ENCODE results near the gene FAM13C.
A peak's percentile ranks its signal among the peaks of the same experiment; 100 is the strongest.
"Not testable (repeated sequence)": the region's sequence is repeated elsewhere in the genome, so short reads cannot be mapped to it uniquely, and the experiment has no call there.

The FAM13C gene
- 0 reads per million in 4 donors for total RNA-seq

- peak in 1 of 5 donors; percentile 1 for DNase-seq
These were observed at the start of gene FAM13C for GRCh38 chr10:59362144-59362958. TSS of gene FAM13C (minus strand) at chr10:59362549. CDS start at chr10:59362460, 89 bp downstream.

DNA sequence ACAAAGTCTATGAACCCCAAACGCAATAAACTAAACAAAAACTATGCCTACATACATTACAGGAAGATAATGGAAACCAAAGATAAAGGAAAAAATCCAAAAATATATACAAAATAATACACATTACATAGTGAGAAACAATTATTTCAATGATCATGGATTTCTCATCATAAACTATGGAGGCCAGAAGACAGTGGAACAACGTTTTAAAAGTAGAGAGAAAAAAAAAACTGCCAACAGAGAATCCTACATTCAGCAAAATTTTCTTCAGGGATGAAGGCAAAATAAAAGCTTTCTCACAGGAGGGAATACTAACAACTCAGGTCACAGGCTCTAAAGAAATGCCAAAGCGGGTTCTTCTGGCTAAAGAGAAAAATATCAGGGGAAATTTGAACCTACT, 42.9 kb upstream of the FAM13C start:
- DNase-seq, result no peak

DNA sequence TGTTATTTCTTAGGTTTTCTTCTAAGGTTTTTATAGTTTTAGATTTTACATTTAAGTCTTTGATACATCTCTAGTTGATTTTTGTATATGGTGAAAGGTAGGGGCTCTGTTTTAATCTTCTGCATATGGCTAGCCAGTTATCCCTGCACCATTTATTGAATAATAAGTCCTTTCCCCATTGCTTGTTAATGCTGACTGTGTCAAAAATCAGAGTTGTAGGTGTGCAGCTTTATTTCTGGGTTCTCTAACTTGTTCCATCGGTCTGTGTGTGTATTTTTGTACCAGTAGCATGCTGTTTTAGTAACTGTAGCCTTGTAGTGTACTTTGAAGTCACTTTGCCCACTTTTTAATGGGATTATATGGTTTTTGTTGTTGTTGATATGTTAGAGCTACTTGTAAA, 37.9 kb upstream of the FAM13C start:
- no peak for DNase-seq

DNA sequence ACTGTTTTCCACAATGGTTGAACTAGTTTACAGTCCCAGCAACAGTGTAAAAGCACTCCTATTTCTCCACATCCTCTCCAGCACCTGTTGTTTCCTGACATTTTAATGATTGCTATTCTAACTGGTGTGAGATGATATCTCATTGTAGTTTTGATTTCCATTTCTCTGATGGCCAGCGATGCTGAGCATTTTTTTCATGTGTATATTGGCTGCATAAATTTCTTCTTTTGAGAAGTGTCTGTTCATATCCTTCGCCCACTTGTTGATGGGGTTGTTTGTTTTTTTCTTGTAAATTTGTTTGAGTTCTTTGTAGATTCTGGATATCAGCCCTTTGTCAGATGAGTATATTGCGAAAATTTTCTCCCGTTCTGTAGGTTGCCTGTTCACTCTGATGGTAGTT, 37.0 kb upstream of the FAM13C start:
- DNase-seq, result not testable (repeated sequence)

DNA sequence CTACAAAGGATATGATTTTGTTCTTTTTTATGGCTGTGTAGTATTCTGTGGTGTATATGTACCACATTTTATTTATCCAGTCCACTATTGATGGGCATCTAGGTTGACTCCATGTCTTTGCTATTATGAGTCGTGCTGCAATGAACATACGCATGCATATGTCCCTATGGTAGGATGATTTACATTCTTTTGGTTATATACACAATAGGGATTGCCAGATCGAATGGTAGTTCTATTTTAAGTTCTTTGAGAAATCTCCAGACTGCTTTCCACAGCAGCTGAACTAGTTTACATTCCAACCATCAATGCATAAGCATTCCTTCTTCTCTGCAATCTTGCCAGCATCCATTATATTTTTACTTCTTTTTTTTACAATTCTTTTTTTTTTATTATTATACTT, 35.6 kb upstream of the FAM13C start:
- no peak for DNase-seq

- no peak for DNase-seq
These were observed 33.6 kb upstream of the FAM13C start for GRCh38 chr10:59395984-59396383.

- no peak for DNase-seq
These were observed 31.0 kb upstream of the FAM13C start for GRCh38 chr10:59393349-59393748.

GRCh38 chr10:59391060-59391459, 28.7 kb upstream of the FAM13C start:
- DNase-seq, result no peak

DNA sequence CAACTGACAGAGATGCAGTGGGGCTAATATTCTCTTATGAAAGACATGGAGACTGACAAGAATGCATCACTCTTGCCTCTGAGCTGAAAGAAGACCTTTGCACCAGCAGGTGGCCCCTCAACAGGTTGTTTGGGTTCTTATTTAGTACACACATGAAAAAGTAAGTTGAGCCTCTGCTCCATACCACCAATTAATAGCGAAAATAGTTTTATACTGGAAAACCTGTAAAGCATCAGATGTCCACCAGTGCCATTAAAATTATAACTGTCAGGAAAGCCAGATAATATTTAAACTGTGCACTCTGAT, 26.3 kb upstream of the FAM13C start:
- no peak for DNase-seq

DNA sequence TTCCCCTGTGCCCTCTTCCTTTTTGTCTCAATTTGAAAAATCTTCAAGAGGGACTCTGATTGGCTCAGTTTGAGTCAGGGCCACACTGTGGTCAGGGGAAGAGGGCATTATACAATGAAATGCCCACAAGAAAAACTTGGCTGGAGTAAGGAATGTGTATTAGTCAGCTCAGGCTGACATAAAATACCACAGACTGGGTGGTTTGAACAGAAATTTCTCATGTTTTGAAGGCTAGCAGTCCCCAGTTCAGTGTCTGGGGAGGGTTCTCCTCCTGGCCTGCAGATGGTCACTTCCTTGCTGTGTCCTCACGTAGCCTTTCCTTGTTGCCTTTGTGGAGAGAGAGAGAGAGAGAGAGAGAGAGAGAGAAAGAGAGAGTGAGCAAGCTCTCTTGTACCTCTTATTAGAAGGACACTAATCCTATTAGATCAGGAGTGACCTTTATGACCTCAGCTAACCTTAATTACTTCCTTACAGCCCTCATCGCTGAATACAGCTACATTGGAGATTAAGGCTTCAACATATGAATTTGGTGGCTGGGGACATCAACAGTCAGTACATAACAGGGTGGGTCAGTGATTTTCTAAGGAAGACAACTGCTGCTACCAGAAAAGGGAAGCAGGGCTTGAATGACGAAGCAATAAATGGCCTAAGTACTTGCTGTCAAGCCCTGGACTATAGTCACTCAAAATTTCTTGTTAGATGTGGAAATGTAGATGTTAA, 25.8 kb upstream of the FAM13C start:
- no peak for DNase-seq

DNA sequence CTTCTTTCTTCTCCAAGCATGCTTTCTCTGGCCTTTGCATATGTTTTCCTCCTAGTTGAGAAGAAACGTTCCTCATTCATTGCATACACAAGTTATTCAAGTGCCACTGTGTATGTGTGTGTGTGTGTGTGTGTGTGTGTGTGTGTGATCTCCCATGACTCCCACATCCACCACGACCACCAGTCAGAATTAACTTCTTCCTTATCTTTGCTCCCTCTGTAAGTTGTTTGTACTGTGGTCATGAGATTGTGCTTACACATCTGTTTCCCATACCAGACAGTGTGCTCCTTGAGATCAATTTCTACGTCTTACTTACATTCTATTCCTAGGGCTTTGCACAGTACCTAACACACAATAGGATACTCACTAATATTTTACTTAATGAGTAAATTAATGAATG, 22.4 kb upstream of the FAM13C start:
- no peak for DNase-seq

DNA sequence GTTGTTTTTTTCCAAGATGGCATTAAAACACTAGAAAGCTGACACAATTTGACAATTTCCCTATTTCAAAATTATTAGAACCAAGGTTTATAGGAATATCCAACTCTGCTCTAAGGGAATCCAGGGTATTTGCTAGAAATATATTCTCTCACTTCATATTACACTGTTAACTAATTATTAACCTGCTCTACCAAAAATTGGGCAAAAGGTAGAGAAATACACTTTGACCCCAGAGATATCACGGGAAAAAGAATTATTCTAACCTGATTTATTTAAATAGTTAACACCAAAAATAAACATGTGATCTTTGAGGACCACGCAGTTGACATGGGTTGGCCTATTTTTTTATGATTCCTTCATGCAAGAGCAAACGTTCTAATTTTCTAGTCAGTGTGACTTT, 21.6 kb upstream of the FAM13C start:
- no peak for DNase-seq

- DNase-seq, result no peak
These were observed 21.1 kb upstream of the FAM13C start for GRCh38 chr10:59383436-59383835.

DNA sequence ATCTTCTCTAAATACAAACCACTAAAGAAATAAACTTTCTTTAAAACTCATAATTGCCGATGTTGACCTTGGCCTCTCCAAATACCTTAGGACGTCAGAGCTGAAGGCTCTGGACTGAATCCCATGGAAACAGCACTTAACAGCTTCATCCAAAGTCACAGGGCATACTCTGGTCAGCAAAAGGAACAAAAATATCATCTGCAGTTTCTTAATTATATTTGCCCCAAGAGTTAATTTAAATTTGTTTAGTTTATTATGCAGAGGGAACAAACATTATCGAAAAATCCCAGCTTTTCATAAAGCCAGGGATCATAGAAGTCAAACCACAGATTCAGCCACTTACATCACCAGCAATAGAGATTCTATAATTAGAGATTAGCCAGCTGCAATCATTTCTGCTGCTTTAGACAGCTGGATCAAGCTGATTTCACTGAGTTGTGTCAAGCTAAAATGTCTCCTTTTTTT, 20.5 kb upstream of the FAM13C start:
- no peak for DNase-seq

DNA sequence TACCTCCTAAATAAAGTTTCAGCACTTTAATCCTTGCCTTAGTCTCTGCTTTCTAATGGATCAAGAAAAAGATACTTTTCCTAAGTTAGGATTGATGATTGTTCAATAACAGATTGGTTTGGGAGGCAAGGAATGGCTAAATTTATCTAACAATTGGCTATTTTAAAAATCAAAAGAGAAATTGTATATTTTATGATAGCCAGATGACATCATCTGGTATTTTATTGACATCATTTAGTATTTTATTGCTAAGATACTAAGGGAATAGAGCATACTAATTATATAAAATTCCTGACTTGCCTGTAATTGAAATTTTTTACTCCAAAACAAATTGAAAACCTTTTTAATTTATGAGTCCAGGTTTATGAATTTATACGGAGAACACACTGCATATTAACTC, 19.3 kb upstream of the FAM13C start:
- no peak for DNase-seq

- DNase-seq, result no peak
These were observed 14.5 kb upstream of the FAM13C start for GRCh38 chr10:59376846-59377245.

- DNase-seq, result no peak
These were observed 13.6 kb upstream of the FAM13C start for GRCh38 chr10:59375990-59376389.

DNA sequence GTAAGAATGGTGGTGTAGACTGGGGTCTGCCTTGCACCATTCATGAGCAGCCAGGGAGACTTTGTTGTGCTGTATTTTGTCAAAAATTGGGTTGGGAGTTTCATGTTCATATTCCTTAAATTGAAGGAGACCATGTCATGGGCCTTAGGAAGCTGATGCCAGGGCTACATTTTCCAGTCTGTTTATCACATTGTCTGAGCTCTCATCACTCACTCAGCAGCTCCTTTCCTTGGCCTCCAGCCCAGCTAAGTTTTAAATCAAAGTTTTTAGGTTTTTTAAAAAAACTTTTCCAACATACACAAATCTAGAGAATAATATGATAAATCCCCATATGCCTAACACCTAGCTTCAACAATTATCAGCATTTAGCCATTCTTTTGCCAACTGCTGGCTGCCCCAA, 12.6 kb upstream of the FAM13C start:
- DNase-seq, result no peak

DNA sequence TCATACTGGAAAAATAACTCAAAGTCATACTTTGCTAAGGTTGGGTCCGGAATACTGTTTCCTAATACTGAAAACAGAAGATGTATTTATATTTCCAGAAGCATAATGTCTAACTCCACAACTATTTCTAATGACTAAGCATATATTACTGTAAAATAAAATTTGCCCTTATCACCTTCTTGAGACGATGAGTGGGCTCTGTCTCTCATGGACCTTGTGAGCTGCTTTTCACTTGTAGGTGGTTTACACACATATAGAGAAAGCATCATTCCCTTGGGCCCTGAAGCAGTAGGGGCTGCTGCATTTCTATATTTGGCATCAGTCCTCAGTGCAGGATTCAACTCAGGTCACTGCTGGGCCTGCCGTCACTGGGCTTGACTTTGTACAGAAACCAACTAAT, 10.7 kb upstream of the FAM13C start:
- no peak for DNase-seq

- DNase-seq, result no peak
These were observed 10.2 kb upstream of the FAM13C start for GRCh38 chr10:59372543-59372942.

- no peak for DNase-seq
These were observed 3.9 kb upstream of the FAM13C start for GRCh38 chr10:59366290-59366689.

- no peak for DNase-seq
These were observed 1.2 kb upstream of the FAM13C start for GRCh38 chr10:59363446-59363958.

DNA sequence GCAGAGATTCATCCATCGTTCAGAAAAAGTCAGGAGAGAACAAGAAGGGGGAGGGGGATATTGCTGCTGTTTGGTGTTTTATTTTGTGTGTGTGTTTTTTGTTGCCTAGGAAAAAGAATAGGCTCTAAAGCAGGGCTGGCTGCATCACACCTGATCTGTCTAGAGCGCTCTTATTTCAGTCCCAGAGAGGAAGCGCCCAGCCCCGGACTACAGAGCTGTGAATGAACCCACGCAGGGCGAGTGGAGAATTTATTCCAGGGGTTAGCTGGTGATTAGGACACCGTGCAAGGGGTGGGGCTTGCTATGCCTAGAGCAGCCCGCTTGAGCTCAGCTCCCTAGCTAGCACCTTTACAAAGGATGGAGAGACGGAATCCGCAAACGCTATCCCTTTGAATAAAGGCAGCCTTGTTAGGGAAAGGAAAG, 621 bp upstream of the FAM13C start:
- no peak for DNase-seq

DNA sequence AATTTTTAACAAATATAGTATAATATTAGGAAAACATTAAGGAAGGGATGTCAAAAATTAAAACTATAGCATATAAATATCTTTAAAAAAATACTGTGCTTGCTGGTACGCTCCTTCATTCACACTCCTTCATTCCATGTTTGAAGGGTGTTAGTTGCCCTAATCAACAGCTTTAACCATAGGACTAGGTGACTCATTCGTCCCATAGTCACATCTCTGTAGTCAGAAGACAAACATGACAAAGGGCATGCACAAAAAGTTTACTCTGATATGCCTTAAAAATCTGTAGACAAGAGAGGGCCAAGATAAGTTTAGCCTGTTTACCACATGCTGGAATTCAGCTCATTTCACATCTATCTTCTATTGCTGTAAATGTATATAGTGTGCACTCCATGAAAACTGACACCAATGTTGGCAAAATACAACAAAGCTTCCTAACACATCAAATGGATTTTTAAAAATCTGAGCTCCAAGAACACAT, 646 bp downstream of the FAM13C start:
- no peak for DNase-seq
